HepG2 (cell line): ENCODE data around the gene NCOA7. TPM values are rescaled to one million over a fixed set of nuclear protein-coding genes. Genes with fewer than 3 reads are reported as not detected.

ENCODE experiments used
- CEBPZ ChIP-seq: IDR thresholded peaks from 2 replicates; pipeline ENCODE4 v1.6.1; 2012; ENCODE audit warnings: low read length, improper control_type of control experiment
- DBP ChIP-seq: sonication (generic); formaldehyde crosslinking; IDR thresholded peaks from 2 replicates; pipeline ENCODE4 v1.4.0; 2020; ENCODE audit warnings: missing genetic modification reagents; ENCODE audit errors: not compliant biosample characterization
- E2F2 ChIP-seq: sonication (generic); formaldehyde crosslinking; IDR thresholded peaks from 2 replicates; pipeline ENCODE4 v1.4.0; 2020; ENCODE audit warnings: missing genetic modification reagents, borderline replicate concordance
- JARID2 ChIP-seq: sonication (generic); formaldehyde crosslinking; IDR thresholded peaks from 2 replicates; pipeline ENCODE4 v1.8.1; 2023; ENCODE audit warnings: missing genetic modification reagents, inconsistent platforms; ENCODE audit not compliant: insufficient replicate concordance
- MBNL3 ChIP-seq: fragments of 250-450 bp; sonication (Bioruptor Pico); conservative IDR thresholded peaks from 2 replicates; pipeline ENCODE4 v1.8.0; 2022; ENCODE audit warnings: mild to moderate bottlenecking, inconsistent platforms
- MTA1 ChIP-seq: sonication (generic); formaldehyde crosslinking; IDR thresholded peaks from 2 replicates; pipeline ENCODE4 v1.4.0; 2020; ENCODE audit warnings: missing genetic modification reagents, mild to moderate bottlenecking, borderline replicate concordance
- MXD1 ChIP-seq: sonication (generic); formaldehyde crosslinking; IDR thresholded peaks from 2 replicates; pipeline ENCODE4 v1.4.0; 2020; ENCODE audit warnings: mild to moderate bottlenecking, missing genetic modification reagents
- NPAS2 ChIP-seq: sonication (generic); formaldehyde crosslinking; IDR thresholded peaks from 2 replicates; pipeline ENCODE4 v1.8.0; 2022; ENCODE audit warnings: mild to moderate bottlenecking, missing genetic modification reagents, borderline replicate concordance
- ONECUT2 ChIP-seq: sonication (generic); formaldehyde crosslinking; IDR thresholded peaks from 2 replicates; pipeline ENCODE4 v1.4.0; 2020; ENCODE audit warnings: missing genetic modification reagents
- PAF1 ChIP-seq: IDR thresholded peaks from 2 replicates; pipeline ENCODE4 v1.6.1; 2016; ENCODE audit warnings: missing genetic modification reagents, missing compliant biosample characterization
- PAX8 ChIP-seq: sonication (generic); formaldehyde crosslinking; IDR thresholded peaks from 2 replicates; pipeline ENCODE4 v1.8.0; 2022; ENCODE audit warnings: mild to moderate bottlenecking, missing genetic modification reagents, borderline replicate concordance
- YEATS2 ChIP-seq: sonication (generic); formaldehyde crosslinking; IDR thresholded peaks from 2 replicates; pipeline ENCODE4 v1.4.0; 2020; ENCODE audit warnings: missing genetic modification reagents, borderline replicate concordance
- ZBTB1 ChIP-seq: sonication (generic); formaldehyde crosslinking; IDR thresholded peaks from 2 replicates; pipeline ENCODE4 v1.4.0; 2020; ENCODE audit warnings: missing genetic modification reagents, borderline replicate concordance
- ZMAT3 ChIP-seq: sonication (generic); formaldehyde crosslinking; conservative IDR thresholded peaks from 2 replicates; pipeline ENCODE4 v1.7.0; 2021; ENCODE audit warnings: missing genetic modification reagents
- ZNF280B ChIP-seq: sonication (generic); formaldehyde crosslinking; IDR thresholded peaks from 2 replicates; pipeline ENCODE4 v1.5.0; 2020; ENCODE audit warnings: missing genetic modification reagents, mild to moderate bottlenecking, borderline replicate concordance
- ZNF33A ChIP-seq: sonication (generic); formaldehyde crosslinking; IDR thresholded peaks from 2 replicates; pipeline ENCODE4 v1.5.1; 2020; ENCODE audit warnings: missing genetic modification reagents, mild to moderate bottlenecking, moderate library complexity, borderline replicate concordance
- ZNF441 ChIP-seq: sonication (generic); formaldehyde crosslinking; IDR thresholded peaks from 2 replicates; pipeline ENCODE4 v1.7.0; 2021; ENCODE audit warnings: missing genetic modification reagents, borderline replicate concordance
- ZNF496 ChIP-seq: sonication (generic); formaldehyde crosslinking; IDR thresholded peaks from 2 replicates; pipeline ENCODE4 v1.8.1; 2023; ENCODE audit warnings: mild to moderate bottlenecking, moderate library complexity, missing genetic modification reagents; ENCODE audit not compliant: insufficient replicate concordance
- ZNF644 ChIP-seq: IDR thresholded peaks from 2 replicates; pipeline ENCODE4 v1.6.1; 2016; ENCODE audit warnings: low read depth
- ZNF691 ChIP-seq: sonication (generic); formaldehyde crosslinking; IDR thresholded peaks from 2 replicates; pipeline ENCODE4 v1.4.0; 2020; ENCODE audit warnings: missing genetic modification reagents, low read depth, mild to moderate bottlenecking, borderline replicate concordance
- ZNF7 ChIP-seq: IDR thresholded peaks from 2 replicates; pipeline ENCODE4 v1.6.1; 2016; ENCODE audit warnings: missing biosample characterization, missing genetic modification reagents
- ZNF839 ChIP-seq: sonication (generic); formaldehyde crosslinking; IDR thresholded peaks from 2 replicates; pipeline ENCODE4 v1.4.0; 2020; ENCODE audit warnings: missing genetic modification reagents, mild to moderate bottlenecking, borderline replicate concordance
- polyA plus RNA-seq, 8 experiments: library from polyadenylated mRNA; depleted of rRNA in 3 of 8; stranded (reverse) in 7 of 8; unstranded in 1 of 8; fragments of >200 nt; fragmentation: Illumina TruSeq in 4 of 8; extraction: Trizol in 4 of 8; gene quantifications; 2 replicates each; pipeline versions ENCODE4 v1.2.1 to v1.2.3, GENCODE V29; 2011 to 2016; ENCODE audit warnings: low read depth in 4 of 8, missing spikeins in 1 of 8, mixed read lengths in 1 of 8; ENCODE audit not compliant: insufficient read depth in 1 of 8
- total RNA-seq, 5 experiments: library from RNA; depleted of rRNA; stranded (reverse); fragments of >200 nt; fragmentation: Illumina TruSeq; extraction: Trizol; gene quantifications; 2 replicates each; pipeline ENCODE4 v1.2.3, GENCODE V29; 2016; ENCODE audit warnings: low read depth in 1 of 5

The NCOA7 gene
- total and polyA plus RNA-seq, 2 of the 13 experiments (the other 11 are each of a cell fraction or from before 2014, with no cell fraction given): 13.6 to 20.8 TPM

- TF ChIP-seq DBP (CRISPR knock-in tag) (no peak), CEBPZ (no peak), ZNF33A (CRISPR knock-in tag) (0 out of 2 replicates have a peak, but pooled peaks have one; percentile 18), E2F2 (CRISPR knock-in tag) (no peak), PAF1 (CRISPR knock-in tag) (no peak), ZBTB1 (CRISPR knock-in tag) (no peak), ZNF496 (CRISPR knock-in tag) (no peak), ZNF839 (CRISPR knock-in tag) (no peak), ZMAT3 (CRISPR knock-in tag) (no peak), ZNF691 (CRISPR knock-in tag) (no peak), ZNF280B (CRISPR knock-in tag) (no peak), ZNF441 (peak; percentile 40; the same call in 1 of the 2 replicates), MBNL3 (CRISPR knock-in tag) (no peak), MXD1 (CRISPR knock-in tag) (no peak), JARID2 (CRISPR knock-in tag) (no peak), NPAS2 (CRISPR knock-in tag) (no peak), ZNF644 (CRISPR knock-in tag) (peak; percentile 90), PAX8 (CRISPR knock-in tag) (no peak), ZNF7 (CRISPR knock-in tag) (peak; percentile 12; the same call in 1 of the 2 replicates), YEATS2 (CRISPR knock-in tag) (peak; percentile 35; the same call in 1 of the 2 replicates), MTA1 (CRISPR knock-in tag) (no peak), ONECUT2 (CRISPR knock-in tag) (no peak)
Observed at GRCh38 chr6:125944434-125944816, 153.7 kb downstream of the NCOA7 start (continued).
